Calu3 (cell line): ENCODE data around the gene SUMF1. TPM values are rescaled to one million over a fixed set of nuclear protein-coding genes. Genes with fewer than 3 reads are reported as not detected.

Experiments used
- BruUV-seq: library from RNA; stranded (reverse); fragments of 400-500 nt; replicated peaks from 2 replicates; lab custom pipeline; 2021; lab: Mats Ljungman, UMichigan
- CTCF ChIA-PET: fragments of 300-600 bp; sonication (Branson Sonifier 250); formaldehyde crosslinking; loops from one replicate; lab custom pipeline; 2022; ENCODE audit warnings: antibody characterized with exemption; lab: Charles Lee
- DNase-seq: peaks from one replicate; pipeline ENCODE4 v3.0.0; 2022
- H3K27ac Mint-ChIP-seq: one replicate; pipeline ENCODE4 v1.8.0; 2022; ENCODE audit warnings: mixed read lengths; ENCODE audit not compliant: unreplicated experiment
- H3K27me3 Mint-ChIP-seq: one replicate; pipeline ENCODE4 v1.8.0; 2022; ENCODE audit warnings: mixed read lengths; ENCODE audit not compliant: unreplicated experiment
- H3K36me3 Mint-ChIP-seq: one replicate; pipeline ENCODE4 v1.8.0; 2022; ENCODE audit warnings: mild to moderate bottlenecking, moderate library complexity, mixed read lengths; ENCODE audit not compliant: insufficient read depth, unreplicated experiment
- H3K4me1 Mint-ChIP-seq: one replicate; pipeline ENCODE4 v1.8.0; 2022; ENCODE audit warnings: mild to moderate bottlenecking, low read depth, mixed read lengths; ENCODE audit not compliant: unreplicated experiment
- H3K4me3 Mint-ChIP-seq: one replicate; pipeline ENCODE4 v1.8.0; 2022; ENCODE audit warnings: mild to moderate bottlenecking, low read depth, moderate library complexity, mixed read lengths; ENCODE audit not compliant: unreplicated experiment
- H3K9me3 Mint-ChIP-seq: one replicate; pipeline ENCODE4 v1.8.0; 2022; ENCODE audit warnings: low read depth, mixed read lengths; ENCODE audit not compliant: unreplicated experiment
- intact Hi-C: fragments of 100-400 bp; cut with micrococcal nuclease; formaldehyde crosslinking; loops from one replicate; pipeline ENCODE4 v1.10.0; 2022; ENCODE audit not compliant: unreplicated experiment
- total RNA-seq: library from RNA; stranded (reverse); gene quantifications from 2 replicates; pipeline ENCODE4 v1.2.3, GENCODE V29; 2022
- TF ChIP-seq, protein P1 (sequence below): fragments of 200-600 bp; IDR thresholded peaks from one replicate; pipeline ENCODE4 v1.8.0; 2022; ENCODE audit warnings: antibody characterized with exemption; ENCODE audit not compliant: unreplicated experiment

SUMF1 gene
- total RNA-seq, 1 experiment from 2014 or later = 31.8 TPM

DNA sequence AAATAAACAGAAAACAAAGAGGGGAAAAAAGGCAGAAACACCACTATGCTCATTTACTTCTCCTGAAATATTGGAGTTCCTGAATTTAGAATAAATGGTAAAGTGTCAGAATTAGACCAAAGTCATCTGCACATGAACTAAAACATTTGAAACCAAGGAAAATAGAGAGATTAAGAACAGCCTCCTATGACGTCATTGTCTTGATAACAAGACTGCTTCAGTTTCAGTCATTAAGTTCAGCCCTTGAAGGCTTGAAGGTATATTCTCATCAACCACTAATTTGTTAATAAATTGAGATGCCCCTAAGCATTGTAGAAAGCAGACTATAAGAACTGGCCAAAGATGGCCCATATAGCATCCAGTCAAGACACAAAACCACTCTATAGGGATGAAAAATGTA, 2.5 kb downstream of the SUMF1 start:
- TF ChIP-seq, protein P1, sequence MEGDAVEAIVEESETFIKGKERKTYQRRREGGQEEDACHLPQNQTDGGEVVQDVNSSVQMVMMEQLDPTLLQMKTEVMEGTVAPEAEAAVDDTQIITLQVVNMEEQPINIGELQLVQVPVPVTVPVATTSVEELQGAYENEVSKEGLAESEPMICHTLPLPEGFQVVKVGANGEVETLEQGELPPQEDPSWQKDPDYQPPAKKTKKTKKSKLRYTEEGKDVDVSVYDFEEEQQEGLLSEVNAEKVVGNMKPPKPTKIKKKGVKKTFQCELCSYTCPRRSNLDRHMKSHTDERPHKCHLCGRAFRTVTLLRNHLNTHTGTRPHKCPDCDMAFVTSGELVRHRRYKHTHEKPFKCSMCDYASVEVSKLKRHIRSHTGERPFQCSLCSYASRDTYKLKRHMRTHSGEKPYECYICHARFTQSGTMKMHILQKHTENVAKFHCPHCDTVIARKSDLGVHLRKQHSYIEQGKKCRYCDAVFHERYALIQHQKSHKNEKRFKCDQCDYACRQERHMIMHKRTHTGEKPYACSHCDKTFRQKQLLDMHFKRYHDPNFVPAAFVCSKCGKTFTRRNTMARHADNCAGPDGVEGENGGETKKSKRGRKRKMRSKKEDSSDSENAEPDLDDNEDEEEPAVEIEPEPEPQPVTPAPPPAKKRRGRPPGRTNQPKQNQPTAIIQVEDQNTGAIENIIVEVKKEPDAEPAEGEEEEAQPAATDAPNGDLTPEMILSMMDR = no peak
- Mint-ChIP-seq H3K36me3 (peaks cover 21% of the 10 kb centered on the region), H3K27me3 (no peaks in the 10 kb centered on the region), H3K4me1 (no peaks in the 10 kb centered on the region), H3K4me3 (no peak overlapping the region), H3K27ac (no peak overlapping the region), H3K9me3 (no peaks in the 10 kb centered on the region)
- BruUV-seq = no TSS peak
- CTCF ChIA-PET = no interaction called here
- DNase-seq = no peak
- intact Hi-C loops = no loop called here

DNA sequence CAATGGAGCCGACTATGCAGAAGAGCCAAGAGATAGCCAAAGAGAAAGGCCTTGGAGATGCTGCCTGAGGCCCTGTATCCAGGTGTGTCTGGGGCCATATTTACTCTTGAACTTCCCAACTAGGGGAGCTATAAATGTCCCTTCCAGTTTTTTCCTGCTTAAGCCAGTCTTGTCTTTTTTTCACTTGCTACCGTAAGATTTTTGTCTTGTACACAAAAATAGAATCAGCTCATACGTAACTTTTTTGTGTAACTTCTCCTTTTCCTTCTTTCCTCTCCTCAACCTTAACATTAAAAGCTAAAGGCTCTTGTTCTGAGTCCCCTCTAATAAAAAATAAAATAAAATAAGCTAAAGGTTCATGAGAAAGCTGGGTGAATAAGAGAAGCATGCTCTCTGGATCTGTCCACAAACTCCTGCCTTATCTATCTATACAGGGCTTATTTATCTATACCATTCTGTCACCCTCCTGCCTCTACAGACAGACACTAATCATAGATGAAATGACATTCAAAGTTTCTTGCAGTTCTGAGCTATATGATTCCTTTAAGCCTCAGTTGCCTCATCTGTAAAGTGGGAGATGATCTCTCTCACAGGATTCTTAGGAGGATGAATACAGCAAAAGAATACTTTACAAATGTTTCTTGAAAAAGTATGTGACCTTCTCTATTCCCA, 4.6 kb downstream of the SUMF1 start:
- no TSS peak for BruUV-seq
- no peaks in the 10 kb centered on the region for H3K9me3 Mint-ChIP-seq
- DNase-seq = no peak
- no peaks in the 10 kb centered on the region for H3K4me1 Mint-ChIP-seq
- CTCF ChIA-PET = no interaction called here
- H3K4me3 Mint-ChIP-seq = no peak overlapping the region
- H3K36me3 Mint-ChIP-seq = peaks cover 20% of the 10 kb centered on the region
- TF ChIP-seq, protein P1 = no peak
- intact Hi-C loops = no loop called here
- no peak overlapping the region for H3K27ac Mint-ChIP-seq
- H3K27me3 Mint-ChIP-seq = no peaks in the 10 kb centered on the region

DNA sequence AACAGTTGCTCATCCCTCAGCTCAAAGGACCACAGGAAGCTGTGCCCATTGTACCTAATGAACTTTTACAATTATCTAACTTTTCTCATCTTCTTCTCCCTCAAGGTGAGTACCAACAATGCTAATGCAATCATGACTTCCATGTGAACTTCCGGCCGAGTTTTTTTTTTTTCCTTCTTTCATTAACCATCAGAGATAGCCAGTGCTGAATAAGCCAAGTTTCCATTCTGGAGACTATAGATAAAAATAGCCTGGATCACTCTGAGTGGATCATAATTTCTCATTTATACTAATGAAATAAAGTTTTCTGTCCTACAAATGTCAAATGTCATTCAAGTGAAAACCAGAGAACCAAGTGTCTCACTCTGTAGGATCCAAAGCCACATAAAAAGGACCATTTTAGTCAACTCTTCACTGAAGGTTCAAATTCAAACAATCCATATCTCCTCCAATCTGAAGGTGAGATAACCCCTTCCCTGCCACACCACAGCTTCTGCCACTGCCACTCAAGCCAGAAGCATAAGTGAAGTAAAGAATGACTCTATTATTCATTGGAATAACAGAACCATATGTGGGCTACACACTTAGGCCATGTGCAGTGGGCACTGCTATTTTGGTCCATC, 5.5 kb downstream of the SUMF1 start:
- TF ChIP-seq, protein P1 = no peak
- no peaks in the 10 kb centered on the region for H3K4me1 Mint-ChIP-seq
- intact Hi-C loops = no loop called here
- no TSS peak for BruUV-seq
- no peaks in the 10 kb centered on the region for H3K27me3 Mint-ChIP-seq
- no peak overlapping the region for H3K27ac Mint-ChIP-seq
- CTCF ChIA-PET = interaction anchor here (0.6 kb wide), 1 partner anchor 972 kb away, joined by 3 read pairs; no protein-coding TSS in a partner anchor
- DNase-seq = no peak
- H3K9me3 Mint-ChIP-seq = no peaks in the 10 kb centered on the region
- H3K4me3 Mint-ChIP-seq = no peak overlapping the region
- peaks cover 10% of the 10 kb centered on the region for H3K36me3 Mint-ChIP-seq

DNA sequence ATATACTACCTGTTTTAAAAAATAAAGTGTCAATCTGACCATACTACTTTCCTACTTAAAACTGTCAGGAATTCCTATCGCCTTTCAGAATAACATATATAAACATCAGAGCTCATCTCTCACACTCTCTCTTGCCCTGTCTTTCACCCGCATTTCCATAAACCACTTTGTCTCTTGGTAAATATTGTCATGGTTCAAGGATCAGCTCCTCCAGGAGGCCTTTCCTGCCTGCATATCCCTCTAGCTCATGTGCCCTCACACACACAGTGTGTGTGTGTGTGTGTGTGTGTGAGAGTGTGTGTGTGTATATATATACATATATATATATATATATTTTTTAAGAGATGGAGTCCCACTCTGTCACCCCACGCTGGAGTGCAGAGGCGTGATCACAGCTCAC, 6.7 kb downstream of the SUMF1 start:
- no TSS peak for BruUV-seq
- no peaks in the 10 kb centered on the region for H3K4me1 Mint-ChIP-seq
- intact Hi-C loops = no loop called here
- H3K9me3 Mint-ChIP-seq = no peaks in the 10 kb centered on the region
- no peak overlapping the region for H3K27ac Mint-ChIP-seq
- TF ChIP-seq, protein P1 = no peak
- H3K36me3 Mint-ChIP-seq = peaks cover 1% of the 10 kb centered on the region
- no peak overlapping the region for H3K4me3 Mint-ChIP-seq
- no peak for DNase-seq
- CTCF ChIA-PET = no interaction called here
- no peaks in the 10 kb centered on the region for H3K27me3 Mint-ChIP-seq
